ENCODE measurements around the gene GSTM4.

DNA sequence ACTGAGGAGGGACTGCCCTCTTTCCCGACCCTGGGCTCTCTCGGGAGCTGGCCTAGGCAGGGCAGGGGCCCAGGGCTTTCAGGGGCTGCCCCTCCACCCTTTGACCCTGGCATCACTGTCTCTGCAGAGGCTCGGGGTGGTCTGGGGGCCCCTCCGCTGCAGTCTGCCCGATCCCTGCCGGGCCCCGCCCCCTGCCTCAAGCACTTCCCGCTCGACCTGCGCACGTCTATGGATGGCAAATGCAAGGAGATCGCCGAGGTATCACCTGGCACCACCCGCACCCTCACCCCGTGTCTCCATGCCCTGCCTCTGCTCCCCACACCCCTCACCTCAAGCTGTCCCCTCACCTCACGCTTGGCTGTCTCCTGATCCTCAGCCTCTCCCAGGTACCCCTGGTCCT, 30.7 kb upstream of the GSTM4 start:
- TF ChIP-seq CTCF (conservative IDR thresholded peaks at IDR 0.05) (no peak), EZH2 (IDR thresholded peaks at IDR 0.05; ENCODE audit: low read depth) (no peak)

Measured in PC-9 (cell line).